HG03175 (cell line): ENCODE results near the gene PIKFYVE.
A peak's percentile ranks its signal among the peaks of the same experiment; 100 is the strongest.
"Not testable (repeated sequence)": the region's sequence is repeated elsewhere in the genome, so short reads cannot be mapped to it uniquely, and the experiment has no call there.

Experiments
- ATAC-seq: cut with Tn5 transposase; IDR thresholded peaks from one replicate; pipeline ENCODE4 v1.9.1; 2021; ENCODE audit warnings: mild to moderate bottlenecking, moderate library complexity; ENCODE audit not compliant: unreplicated experiment

The PIKFYVE gene

GRCh38 chr2:208358758-208359631 lies 92.9 kb downstream of the PIKFYVE start:
- ATAC-seq, result no peak

DNA sequence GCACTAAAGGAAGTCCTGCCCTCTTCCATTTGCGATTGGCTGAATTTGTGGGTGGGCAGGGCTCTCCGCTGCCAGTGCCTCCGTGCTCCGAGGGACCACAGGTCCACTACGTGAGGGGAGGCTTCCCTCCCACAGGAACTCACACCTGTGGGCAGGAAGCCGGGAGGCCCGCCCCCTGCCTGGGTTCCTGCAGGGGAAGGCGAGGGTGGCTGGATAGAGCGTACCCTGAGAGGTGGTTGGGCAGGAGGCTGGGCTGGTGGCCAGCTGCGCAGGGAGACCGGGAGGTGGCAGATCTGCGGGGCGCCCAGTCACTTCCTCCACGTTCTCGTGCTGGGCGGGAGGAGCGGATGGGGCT lies 93.6 kb downstream of the PIKFYVE start:
- no peak for ATAC-seq

GRCh38 chr2:208360259-208361076 lies 94.4 kb downstream of the PIKFYVE start:
- no peak for ATAC-seq

DNA sequence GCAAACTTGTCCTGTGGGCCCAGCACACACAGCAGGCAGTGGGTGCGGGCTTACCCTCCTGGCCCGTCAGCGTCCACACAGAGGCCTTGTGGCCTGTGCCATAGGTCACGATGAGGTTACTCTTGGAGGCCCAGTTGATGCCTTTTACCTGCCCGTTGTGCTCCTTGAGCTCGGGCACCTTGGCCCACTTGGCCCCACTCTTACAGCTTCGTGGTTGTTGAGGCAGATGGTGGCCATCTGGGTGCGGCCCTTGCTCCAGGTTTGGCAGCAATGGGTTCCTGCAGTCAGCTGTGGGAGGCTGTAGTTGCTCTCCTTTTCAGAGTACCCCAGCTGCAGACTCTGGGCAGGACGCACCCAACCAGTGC lies 95.0 kb downstream of the PIKFYVE start:
- no peak for ATAC-seq

GRCh38 chr2:208363485-208363884 lies 97.4 kb downstream of the PIKFYVE start:
- peak; percentile 69 for ATAC-seq

- peak; percentile 67 for ATAC-seq
Observed at GRCh38 chr2:208366215-208367127, 100.4 kb downstream of the PIKFYVE start.

DNA sequence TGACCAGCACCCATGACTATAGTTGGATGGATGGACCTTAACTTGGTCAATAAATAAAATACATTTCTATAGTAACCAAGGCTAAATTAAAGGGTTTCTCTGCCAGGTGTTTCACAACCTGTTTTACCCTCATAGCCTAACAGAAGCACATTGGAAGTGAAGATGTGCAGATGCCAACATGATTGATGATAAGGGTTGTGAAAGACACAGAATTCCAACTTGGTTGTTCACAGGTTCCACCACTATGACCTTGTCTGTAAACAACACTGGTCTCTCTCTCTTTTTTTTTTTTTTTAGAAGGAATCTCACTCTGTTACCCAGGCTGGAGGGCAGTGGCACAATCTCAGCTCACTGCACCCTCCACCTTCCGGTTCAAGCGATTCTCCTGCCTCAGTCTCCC lies 103.0 kb downstream of the PIKFYVE start:
- no peak for ATAC-seq

GRCh38 chr2:208370881-208371633 lies 105.0 kb downstream of the PIKFYVE start:
- no peak for ATAC-seq

DNA sequence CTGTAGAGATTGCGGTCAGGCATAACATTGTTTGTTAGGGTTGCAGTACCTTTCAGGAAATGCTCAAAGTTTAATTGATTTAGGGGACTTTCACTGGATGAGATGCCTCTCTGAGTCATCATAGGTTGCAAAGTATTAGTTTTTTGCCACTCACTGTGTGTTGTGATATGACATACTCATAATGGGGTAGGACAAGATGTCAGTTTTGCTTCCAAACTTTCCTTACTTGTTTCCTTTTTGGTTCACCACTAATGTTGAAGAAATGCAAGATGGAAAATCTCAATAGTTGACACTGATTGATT lies 105.5 kb downstream of the PIKFYVE start:
- ATAC-seq, result no peak

GRCh38 chr2:208373460-208374089 lies 107.5 kb downstream of the PIKFYVE start:
- peak; percentile 64 for ATAC-seq

DNA sequence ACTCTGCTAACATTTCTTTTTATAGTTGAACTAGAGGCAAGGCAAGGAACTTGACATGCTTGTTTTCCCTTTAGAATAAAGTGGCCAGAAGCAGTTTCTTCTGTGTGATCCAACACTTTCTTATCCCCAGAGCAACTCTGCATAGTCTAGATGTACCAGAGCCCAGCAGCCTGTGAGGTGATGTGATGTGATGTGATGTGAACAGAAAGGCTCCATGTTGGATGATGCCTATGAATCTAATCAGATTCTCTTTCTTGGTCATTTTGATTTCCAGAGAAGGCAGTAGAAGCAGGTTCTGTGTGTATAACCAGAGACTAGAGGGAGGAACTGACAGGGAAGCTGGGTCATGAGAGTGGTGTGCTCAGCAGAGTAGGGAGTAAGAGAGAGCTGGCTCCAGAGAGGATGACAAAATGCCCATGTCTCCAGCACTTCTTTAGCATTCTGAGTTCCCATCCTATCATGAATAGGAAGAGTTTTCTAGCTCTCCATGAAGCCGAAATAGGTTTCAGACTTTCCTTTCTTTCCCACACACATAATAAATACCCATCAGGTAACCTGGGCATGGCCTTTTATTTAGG lies 109.5 kb downstream of the PIKFYVE start:
- no peak for ATAC-seq

- ATAC-seq, result not testable (repeated sequence)
Observed at GRCh38 chr2:208377344-208377860, 111.3 kb downstream of the PIKFYVE start.

- ATAC-seq, result no peak
Observed at GRCh38 chr2:208379192-208379591, 113.1 kb downstream of the PIKFYVE start.

DNA sequence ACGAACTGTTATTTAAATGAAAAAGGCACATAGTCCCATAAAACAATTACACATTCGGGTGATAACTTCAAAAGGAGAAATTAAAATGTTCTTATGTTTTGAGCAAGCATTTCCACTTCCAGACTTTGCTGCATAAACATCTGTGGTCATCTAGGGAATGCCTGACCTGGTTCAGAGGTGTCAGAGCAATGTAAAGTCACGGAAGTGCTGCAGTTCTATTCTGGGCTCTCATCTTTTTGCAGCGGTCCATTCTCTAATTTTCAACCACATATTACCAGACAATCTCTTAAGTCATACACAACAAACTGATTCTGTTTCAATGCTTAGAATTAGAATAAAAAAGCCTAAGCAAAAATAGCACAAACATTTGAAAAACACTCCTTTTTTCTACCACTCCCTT lies 118.6 kb downstream of the PIKFYVE start:
- no peak for ATAC-seq

DNA sequence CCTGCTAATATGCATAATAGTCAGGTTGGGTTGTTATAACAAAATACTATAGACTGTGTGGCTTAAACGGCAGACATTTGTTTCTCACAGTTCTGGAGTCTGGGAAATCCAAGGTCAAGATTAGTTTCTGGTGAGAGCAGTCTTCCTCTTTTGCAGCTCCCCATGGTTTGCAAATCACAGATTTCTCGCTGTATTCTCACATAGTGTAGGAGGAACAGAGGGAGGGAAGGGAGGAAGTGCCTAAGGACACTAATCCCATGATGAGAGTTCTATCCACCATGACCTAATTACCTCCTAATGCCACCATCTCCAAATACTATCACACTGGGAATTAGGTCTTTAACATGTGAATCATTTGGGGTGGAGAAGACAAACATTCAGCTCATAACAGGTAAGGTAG lies 120.5 kb downstream of the PIKFYVE start:
- ATAC-seq, result no peak

GRCh38 chr2:208389940-208390339 lies 123.9 kb downstream of the PIKFYVE start:
- ATAC-seq, result no peak

DNA sequence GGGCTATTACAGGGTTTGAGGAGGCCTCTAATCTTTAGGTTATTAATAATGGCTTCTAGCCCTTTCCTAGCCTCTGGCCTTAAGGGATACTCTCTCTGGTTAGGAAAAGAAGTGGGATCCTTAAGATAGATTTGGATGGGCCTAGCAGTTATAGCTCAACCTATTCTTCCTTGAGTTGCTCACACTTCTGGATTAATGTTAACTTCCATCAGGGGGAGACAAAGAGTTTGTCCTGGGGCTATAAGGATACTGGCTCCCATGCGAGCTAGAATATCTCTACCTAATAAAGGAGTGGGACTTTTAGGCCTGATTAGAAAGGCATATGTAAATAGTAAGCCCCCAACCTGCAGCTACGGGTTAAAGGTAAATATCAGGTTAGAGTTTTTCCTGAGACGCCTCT lies 126.2 kb downstream of the PIKFYVE start:
- ATAC-seq, result no peak

GRCh38 chr2:208396796-208397195 lies 130.7 kb downstream of the PIKFYVE start:
- ATAC-seq, result not testable (repeated sequence)

DNA sequence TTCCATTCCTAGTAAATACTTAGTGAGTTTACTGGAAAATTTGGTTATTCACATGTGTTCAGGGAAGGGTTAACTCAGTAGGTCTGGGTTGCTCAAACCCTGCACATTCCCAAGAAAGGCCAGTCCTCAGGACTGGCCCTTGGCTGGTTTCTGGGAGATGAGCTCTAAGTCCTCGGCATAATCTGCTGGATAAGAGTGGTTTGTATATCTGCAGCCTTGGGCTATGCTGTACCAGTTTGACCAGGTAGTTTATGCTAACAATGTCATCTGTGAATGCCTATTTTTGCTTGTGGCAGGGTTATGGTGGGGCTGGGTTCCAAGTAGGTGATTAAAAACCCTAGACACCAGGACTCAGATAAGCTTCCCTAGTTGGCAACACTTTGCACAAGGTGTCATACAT lies 133.1 kb downstream of the PIKFYVE start:
- no peak for ATAC-seq
